NCI-H82 treated with DMSO at 0.1 percent for 48 hours (cell line): Measurements from ENCODE around the gene RPUSD1.
A peak's percentile ranks its signal among the peaks of the same experiment; 100 is the strongest.

Source experiments
- DNase-seq: peaks from one replicate; lab custom pipeline; 2025; ENCODE audit not compliant: unreplicated experiment; lab: John Stamatoyannopoulos, UW

RPUSD1 gene

GRCh38 chr16:799948-800833 lies 12.0 kb upstream of the RPUSD1 start, which contains the start of gene GNG13:
Gene GNG13, minus strand, starts transcription at chr16:800734. Its CDS starts 1,657 bp downstream, at chr16:799077.
- no peak for DNase-seq

GRCh38 chr16:799111-799947 lies 11.1 kb upstream of the RPUSD1 start:
- DNase-seq, result no peak

GRCh38 chr16:798666-799065 lies 10.5 kb upstream of the RPUSD1 start:
- no peak for DNase-seq

GRCh38 chr16:797686-798085 lies 9.5 kb upstream of the RPUSD1 start:
- DNase-seq, result no peak

GRCh38 chr16:797120-797420 lies 8.9 kb upstream of the RPUSD1 start:
- no peak for DNase-seq

GRCh38 chr16:796296-797119 lies 8.3 kb upstream of the RPUSD1 start:
- DNase-seq, result no peak

- DNase-seq, result no peak
Observed at GRCh38 chr16:795580-796229, 7.5 kb upstream of the RPUSD1 start.

- no peak for DNase-seq
Observed at GRCh38 chr16:794853-795466, 6.8 kb upstream of the RPUSD1 start.

GRCh38 chr16:794091-794822 lies 6.1 kb upstream of the RPUSD1 start:
- peak; percentile 66 for DNase-seq

GRCh38 chr16:793414-793813 lies 5.2 kb upstream of the RPUSD1 start:
- DNase-seq, result no peak

GRCh38 chr16:792221-792995 lies 4.2 kb upstream of the RPUSD1 start:
- no peak for DNase-seq

- no peak for DNase-seq
Observed at GRCh38 chr16:791131-791530, 3.0 kb upstream of the RPUSD1 start.

- no peak for DNase-seq
Observed at GRCh38 chr16:790086-790485, 1.9 kb upstream of the RPUSD1 start.

- no peak for DNase-seq
Observed at GRCh38 chr16:789191-789850, 1.1 kb upstream of the RPUSD1 start.

GRCh38 chr16:788399-789126 lies 382 bp upstream of the RPUSD1 start, which contains the start of gene CHTF18:
Gene CHTF18, plus strand, starts transcription at chr16:788620. Its CDS starts 65 bp downstream, at chr16:788685.
- DNase-seq, result peak; percentile 50

GRCh38 chr16:787321-787966 lies 737 bp downstream of the RPUSD1 start:
- no peak for DNase-seq
